ENCODE results near the gene ZNRD2. TPM values are rescaled to one million over a fixed set of nuclear protein-coding genes. Genes with fewer than 3 reads are reported as not detected.

The ZNRD2 gene
- total and polyA plus RNA-seq, 2 of the 8 experiments (the other 6 are each of a cell fraction or from before 2014, with no cell fraction given): 53.4 to 125 TPM

- TF ChIP-seq CEBPB (IDR thresholded peaks at IDR 0.05; ENCODE audit: low read depth, low read length) (no peak), TEAD4 (IDR thresholded peaks at IDR 0.05; ENCODE audit: low read depth, low read length) (no peak), BRCA1 (IDR thresholded peaks at IDR 0.05; ENCODE audit: low read depth, low read length) (no peak), NANOG (IDR thresholded peaks at IDR 0.05; ENCODE audit: insufficient read depth, low read depth, low read length, poor library complexity, severe bottlenecking) (no peak), SIRT6 (IDR thresholded peaks at IDR 0.05; ENCODE audit: low read length) (no peak), BACH1 (IDR thresholded peaks at IDR 0.05; ENCODE audit: low read length) (no peak), POLR2AphosphoS5 (IDR thresholded peaks at IDR 0.05; ENCODE audit: low read depth, low read length) (0 out of 2 replicates have a peak, but pooled peaks have one; percentile 23), CREB1 (IDR thresholded peaks at IDR 0.05) (no peak), JUN (IDR thresholded peaks at IDR 0.05; ENCODE audit: low read depth, low read length) (no peak), SAP30 (IDR thresholded peaks at IDR 0.05; ENCODE audit: insufficient read depth, insufficient replicate concordance, low read length) (no peak), SUZ12 (IDR thresholded peaks at IDR 0.05; ENCODE audit: low read length) (peak; percentile 76), TAF1 (IDR thresholded peaks at IDR 0.05; ENCODE audit: low read depth, low read length) (no peak; the same call in 1 of the 2 replicates), USF2 (IDR thresholded peaks at IDR 0.05; ENCODE audit: low read length) (peak; percentile 21; the same call in 1 of the 2 replicates), TBP (IDR thresholded peaks at IDR 0.05; ENCODE audit: low read depth, low read length) (peak; percentile 51), PHF8 (conservative IDR thresholded peaks at IDR 0.05; ENCODE audit: low read depth, low read length) (0 out of 2 replicates have a peak, but pooled peaks have one; percentile 34), KDM4A (IDR thresholded peaks at IDR 0.05; ENCODE audit: low read depth, low read length, severe bottlenecking) (peak; percentile 20), CTBP2 (IDR thresholded peaks at IDR 0.05; ENCODE audit: borderline replicate concordance, insufficient read depth, insufficient read length, low read length) (peak; percentile 79), CBX8 (IDR thresholded peaks at IDR 0.05; ENCODE audit: borderline replicate concordance, low read depth, low read length) (no peak), GABPA (IDR thresholded peaks at IDR 0.05; ENCODE audit: borderline replicate concordance, insufficient read depth, low read length) (0 out of 2 replicates have a peak, but pooled peaks have one; percentile 61), SRF (IDR thresholded peaks at IDR 0.05; ENCODE audit: low read depth, low read length) (no peak), ASH2L (IDR thresholded peaks at IDR 0.05; ENCODE audit: low read length) (no peak), RAD21 (IDR thresholded peaks at IDR 0.05 in 1 of 2, conservative IDR thresholded peaks at IDR 0.05 in 1 of 2; ENCODE audit: low read depth in 2 of 2, low read length in 2 of 2) (peak in 1 of 2 experiments; percentile 30; a peak in 1 of 4 replicates), SP4 (IDR thresholded peaks at IDR 0.05; ENCODE audit: low read length) (0 out of 2 replicates have a peak, but pooled peaks have one; percentile 22)
Measured at GRCh38 chr11:65591939-65592857, 21.9 kb downstream of the ZNRD2 start (continued).
